ENCODE measurements around the gene KCNN3.

KCNN3 gene

GRCh38 chr1:154784416-154784815 lies 85.7 kb downstream of the KCNN3 start:
- TF ChIP-seq OSR1 (CRISPR knock-in tag; IDR thresholded peaks at IDR 0.05) (no peak), ESRRG (CRISPR knock-in tag; IDR thresholded peaks at IDR 0.05) (no peak)
- ATAC-seq, result no peak

DNA sequence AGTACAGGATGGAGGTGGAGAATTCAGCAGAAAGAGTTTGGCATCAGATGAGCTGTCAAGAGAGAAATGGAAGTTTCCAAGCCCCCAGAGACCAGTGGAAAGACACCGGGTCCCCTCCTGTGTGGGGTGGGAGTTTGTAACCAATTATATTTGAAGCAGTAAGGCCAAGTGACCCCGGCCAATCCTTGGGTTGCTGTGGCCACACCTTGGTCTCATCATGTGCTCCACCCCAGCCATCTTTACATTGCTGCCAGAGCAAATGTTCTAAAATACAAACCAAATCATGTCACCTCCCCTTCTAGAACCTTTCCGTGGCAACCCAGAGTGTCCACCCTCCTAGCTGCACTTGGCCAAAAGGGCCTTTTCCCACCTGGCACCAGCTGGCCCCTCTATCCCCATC lies 86.1 kb downstream of the KCNN3 start:
- no peak for TF ChIP-seq PATZ1 (CRISPR knock-in tag; IDR thresholded peaks at IDR 0.05; ENCODE audit: borderline replicate concordance)
- no peak for TF ChIP-seq PPARA (CRISPR knock-in tag; IDR thresholded peaks at IDR 0.05; ENCODE audit: borderline replicate concordance)
- TF ChIP-seq CSDC2 (CRISPR knock-in tag; IDR thresholded peaks at IDR 0.05), result no peak
- ATAC-seq, result no peak

- ATAC-seq, result no peak
- TF ChIP-seq TCF4 (CRISPR knock-in tag; IDR thresholded peaks at IDR 0.05; ENCODE audit: borderline replicate concordance) (no peak), ESRRG (CRISPR knock-in tag; IDR thresholded peaks at IDR 0.05) (no peak), PATZ1 (CRISPR knock-in tag; IDR thresholded peaks at IDR 0.05; ENCODE audit: borderline replicate concordance) (no peak), ZNF565 (CRISPR knock-in tag; conservative IDR thresholded peaks at IDR 0.05; ENCODE audit: low read depth) (no peak), ZFP3 (CRISPR knock-in tag; IDR thresholded peaks at IDR 0.05) (no peak), ZFP30 (CRISPR knock-in tag; IDR thresholded peaks at IDR 0.05) (no peak), OSR1 (CRISPR knock-in tag; IDR thresholded peaks at IDR 0.05) (no peak)
Observed at GRCh38 chr1:154780541-154780940, 89.5 kb downstream of the KCNN3 start.

GRCh38 chr1:154779551-154780189 lies 90.4 kb downstream of the KCNN3 start:
- no peak for ATAC-seq

More at GRCh38 chr1:154779551-154780189, 90.4 kb downstream of the KCNN3 start:
- TF ChIP-seq ZNF70 (CRISPR knock-in tag; IDR thresholded peaks at IDR 0.05), result no peak
- TF ChIP-seq TOX (CRISPR knock-in tag; IDR thresholded peaks at IDR 0.05; ENCODE audit: borderline replicate concordance), result no peak
- TF ChIP-seq POU6F1 (CRISPR knock-in tag; IDR thresholded peaks at IDR 0.05; ENCODE audit: borderline replicate concordance, low read depth), result no peak
- no peak for TF ChIP-seq CSRNP3 (CRISPR knock-in tag; IDR thresholded peaks at IDR 0.05)
- TF ChIP-seq CREB5 (CRISPR knock-in tag; IDR thresholded peaks at IDR 0.05; ENCODE audit: low read depth), result no peak
- no peak for TF ChIP-seq PATZ1 (CRISPR knock-in tag; IDR thresholded peaks at IDR 0.05; ENCODE audit: borderline replicate concordance)
- TF ChIP-seq TSHZ2 (CRISPR knock-in tag; IDR thresholded peaks at IDR 0.05), result no peak
- no peak for TF ChIP-seq SNAI2 (CRISPR knock-in tag; IDR thresholded peaks at IDR 0.05)
- TF ChIP-seq TCF4 (CRISPR knock-in tag; IDR thresholded peaks at IDR 0.05; ENCODE audit: borderline replicate concordance), result no peak
- no peak for TF ChIP-seq ZNF8 (CRISPR knock-in tag; IDR thresholded peaks at IDR 0.05)
- TF ChIP-seq OSR1 (CRISPR knock-in tag; IDR thresholded peaks at IDR 0.05), result no peak
- TF ChIP-seq ZNF565 (CRISPR knock-in tag; conservative IDR thresholded peaks at IDR 0.05; ENCODE audit: low read depth), result no peak
- no peak for TF ChIP-seq RARB (CRISPR knock-in tag; IDR thresholded peaks at IDR 0.05)
- TF ChIP-seq ZFP30 (CRISPR knock-in tag; IDR thresholded peaks at IDR 0.05), result no peak
- TF ChIP-seq ISL1 (CRISPR knock-in tag; IDR thresholded peaks at IDR 0.05), result no peak
- TF ChIP-seq ESRRG (CRISPR knock-in tag; IDR thresholded peaks at IDR 0.05), result no peak

All from SK-N-SH treated with all-trans-retinoic acid at 6 μM for 48 hours (cell line).